IMR-90 (cell line): ENCODE data around the gene EXOC2. TPM values are rescaled to one million over a fixed set of nuclear protein-coding genes. Genes with fewer than 3 reads are reported as not detected.

Experiments used
- ATAC-seq: fragments of 200-7000 bp; cut with Tn5 transposase; 2 replicates; pipeline ENCODE4 v1.9.1; 2020; ENCODE audit warnings: low read depth, mild to moderate bottlenecking, moderate library complexity
- BruUV-seq: library from RNA; stranded (reverse); fragments of 400-500 nt; replicated peaks from 2 replicates; lab custom pipeline; 2021; lab: Mats Ljungman, UMichigan
- CTCF ChIA-PET: fragments of 300-600 bp; formaldehyde crosslinking; extraction: SDS; loops from one replicate; lab custom pipeline; 2021; ENCODE audit warnings: antibody characterized with exemption; lab: Yijun Ruan, JAX
- POLR2A ChIA-PET: fragments of 300-600 bp; sonication (Branson Sonifier 250); formaldehyde crosslinking; loops from one replicate; lab custom pipeline; 2022; ENCODE audit warnings: antibody characterized with exemption; ENCODE audit not compliant: unreplicated experiment; lab: Charles Lee
- DNase-seq: peaks from one replicate; pipeline ENCODE4 v3.0.0; 2013
- H2AFZ ChIP-seq: replicated peaks from 2 replicates; pipeline ENCODE3; 2013; ENCODE audit warnings: low read length, mild to moderate bottlenecking; ENCODE audit not compliant: poor library complexity
- H2AK5ac ChIP-seq: 2 replicates; pipeline ENCODE4 v1.6.1; 2013; ENCODE audit warnings: low read depth, low read length, inconsistent platforms
- H2AK9ac ChIP-seq: replicated peaks from 2 replicates; pipeline ENCODE3; 2013; ENCODE audit warnings: mild to moderate bottlenecking, low read depth, low read length, moderate library complexity; ENCODE audit not compliant: poor library complexity
- H2BK120ac ChIP-seq: 2 replicates; pipeline ENCODE4 v1.6.1; 2013; ENCODE audit warnings: low read depth, low read length, inconsistent platforms
- H2BK15ac ChIP-seq: 3 replicates; pipeline ENCODE4 v1.6.1; 2013; ENCODE audit warnings: low read depth, low read length, inconsistent platforms
- H2BK20ac ChIP-seq: 2 replicates; pipeline ENCODE4 v1.6.1; 2013; ENCODE audit warnings: low read depth, mild to moderate bottlenecking, inconsistent platforms, low read length, moderate library complexity
- H2BK5ac ChIP-seq: 2 replicates; pipeline ENCODE4 v1.6.1; 2013; ENCODE audit warnings: mild to moderate bottlenecking, low read depth, low read length, inconsistent platforms; ENCODE audit not compliant: poor library complexity, severe bottlenecking
- H3K14ac ChIP-seq: replicated peaks from 2 replicates; pipeline ENCODE4 v1.6.1; 2013; ENCODE audit warnings: low read depth, low read length, inconsistent platforms
- H3K18ac ChIP-seq: 2 replicates; pipeline ENCODE4 v1.6.1; 2013; ENCODE audit warnings: low read depth, low read length, control low read depth
- H3K23ac ChIP-seq: 2 replicates; pipeline ENCODE4 v1.6.1; 2013; ENCODE audit warnings: low read depth, low read length, inconsistent platforms
- H3K27ac ChIP-seq: 2 replicates; pipeline ENCODE4 v1.5.1; 2013; ENCODE audit warnings: mild to moderate bottlenecking, control low read depth, low read length; ENCODE audit not compliant: insufficient read depth
- H3K27me3 ChIP-seq: 2 replicates; pipeline ENCODE4 v1.6.1; 2013; ENCODE audit warnings: low read length; ENCODE audit not compliant: control insufficient read depth, insufficient read depth
- H3K36me3 ChIP-seq: 2 replicates; pipeline ENCODE4 v1.6.1; 2013; ENCODE audit warnings: low read length, mixed read lengths; ENCODE audit not compliant: control insufficient read depth, insufficient read depth
- H3K4ac ChIP-seq: 2 replicates; pipeline ENCODE4 v1.6.1; 2013; ENCODE audit warnings: low read depth, low read length, inconsistent platforms
- H3K4me1 ChIP-seq: 2 replicates; pipeline ENCODE4 v1.6.1; 2013; ENCODE audit warnings: low read length, mixed read lengths; ENCODE audit not compliant: control insufficient read depth, insufficient read depth
- H3K4me2 ChIP-seq: 2 replicates; pipeline ENCODE4 v1.6.1; 2013; ENCODE audit warnings: low read depth, mild to moderate bottlenecking, control low read depth, low read length, moderate library complexity
- H3K4me3 ChIP-seq: 2 replicates; pipeline ENCODE4 v1.5.1; 2013; ENCODE audit warnings: low read depth, mild to moderate bottlenecking, control low read depth, low read length, moderate library complexity; ENCODE audit not compliant: insufficient read depth
- H3K56ac ChIP-seq: 2 replicates; pipeline ENCODE4 v1.6.1; 2013; ENCODE audit warnings: low read length, inconsistent platforms; ENCODE audit not compliant: insufficient read depth; ENCODE audit errors: extremely low read depth
- H3K79me1 ChIP-seq, 2 experiments: 2 replicates each; pipeline ENCODE4 v1.6.1; 2013; ENCODE audit warnings: low read length in 2 of 2, inconsistent platforms in 1 of 2, low read depth in 1 of 2
- H3K9ac ChIP-seq: 2 replicates; pipeline ENCODE4 v1.6.1; 2013; ENCODE audit warnings: low read depth, low read length, control low read depth
- H3K9me1 ChIP-seq: 2 replicates; pipeline ENCODE4 v1.6.1; 2013; ENCODE audit warnings: low read length, inconsistent platforms; ENCODE audit not compliant: insufficient read depth
- H3K9me3 ChIP-seq: 2 replicates; pipeline ENCODE4 v1.6.1; 2013; ENCODE audit warnings: low read length; ENCODE audit not compliant: control insufficient read depth, insufficient read depth
- H4K20me1 ChIP-seq: 2 replicates; pipeline ENCODE4 v1.6.1; 2013; ENCODE audit warnings: low read length, inconsistent platforms; ENCODE audit not compliant: insufficient read depth
- H4K5ac ChIP-seq: 2 replicates; pipeline ENCODE4 v1.6.1; 2013; ENCODE audit warnings: mild to moderate bottlenecking, low read depth, low read length, control low read depth
- H4K8ac ChIP-seq, 2 experiments: 2 replicates each; pipeline ENCODE4 v1.6.1; 2013; ENCODE audit warnings: low read depth in 2 of 2, low read length in 2 of 2, control low read depth in 1 of 2, inconsistent platforms in 1 of 2
- H4K91ac ChIP-seq: 2 replicates; pipeline ENCODE4 v1.6.1; 2013; ENCODE audit warnings: low read depth, low read length, inconsistent platforms; ENCODE audit not compliant: insufficient read depth
- CHD1 ChIP-seq: IDR thresholded peaks from 2 replicates; pipeline ENCODE4 v1.6.1; 2012; ENCODE audit warnings: low read depth, low read length, improper control_type of control experiment
- ELK1 ChIP-seq: fragments of 150-350 bp; IDR thresholded peaks from 2 replicates; pipeline ENCODE4 v1.6.1; 2016; ENCODE audit warnings: low read depth, mild to moderate bottlenecking, low read length, moderate library complexity, borderline replicate concordance
- MAFK ChIP-seq: IDR thresholded peaks from 2 replicates; pipeline ENCODE4 v1.6.1; 2012; ENCODE audit warnings: low read depth, low read length, improper control_type of control experiment
- MAZ ChIP-seq: IDR thresholded peaks from 2 replicates; pipeline ENCODE4 v1.6.1; 2012; ENCODE audit warnings: low read depth, mild to moderate bottlenecking, low read length, improper control_type of control experiment, moderate library complexity, borderline replicate concordance
- MXI1 ChIP-seq: IDR thresholded peaks from 2 replicates; pipeline ENCODE4 v1.6.1; 2012; ENCODE audit warnings: low read depth, mild to moderate bottlenecking, low read length, moderate library complexity, borderline replicate concordance
- NFE2L2 ChIP-seq: fragments of 150-350 bp; IDR thresholded peaks from 2 replicates; pipeline ENCODE4 v1.6.1; 2016; ENCODE audit warnings: low read depth, mild to moderate bottlenecking, low read length
- POLR2A ChIP-seq: IDR thresholded peaks from 2 replicates; pipeline ENCODE4 v1.6.1; 2012; ENCODE audit warnings: mild to moderate bottlenecking, low read depth, low read length
- RAD21 ChIP-seq: IDR thresholded peaks from 2 replicates; pipeline ENCODE4 v1.6.1; 2012; ENCODE audit warnings: low read length, improper control_type of control experiment
- RCOR1 ChIP-seq: IDR thresholded peaks from 2 replicates; pipeline ENCODE4 v1.6.1; 2012; ENCODE audit warnings: mild to moderate bottlenecking, low read length, improper control_type of control experiment; ENCODE audit not compliant: insufficient replicate concordance
- RFX5 ChIP-seq: IDR thresholded peaks from 2 replicates; pipeline ENCODE4 v1.8.0; 2012; ENCODE audit warnings: low read depth, mild to moderate bottlenecking, low read length, moderate library complexity
- USF2 ChIP-seq: fragments of 150-350 bp; IDR thresholded peaks from 2 replicates; pipeline ENCODE4 v1.6.1; 2017; ENCODE audit warnings: mild to moderate bottlenecking, antibody characterized with exemption, low read length, low read depth
- WGBS, 2 experiments: methylation state at CpG; one replicate each; pipeline versions ENCODE4 v1.1.5 to v1.1.7; 2013; ENCODE audit warnings: missing lambda C conversion rate in 2 of 2; ENCODE audit not compliant: insufficient read length in 1 of 2; ENCODE audit errors: extremely low coverage in 2 of 2; 5-methylcytosine and 5-hydroxymethylcytosine counted together
- dilution Hi-C: fragments of 300-500 bp; cut with HindIII; formaldehyde crosslinking; loops from one replicate; pipeline ENCODE4 v1.14.3; 2018; ENCODE audit warnings: low sequenced_read_pairs; ENCODE audit not compliant: unreplicated experiment
- in situ Hi-C: fragments of 300-500 bp; cut with MboI; formaldehyde crosslinking; loops from 3 replicates; pipeline ENCODE4 v1.14.3; 2019; ENCODE audit warnings: low sequenced_read_pairs, inconsistent platforms, mixed read lengths
- intact Hi-C: fragments of 100-400 bp; cut with micrococcal nuclease; formaldehyde crosslinking; loops from 2 replicates; pipeline ENCODE4 v1.10.0; 2022
- polyA plus RNA-seq, 3 experiments: library from polyadenylated mRNA; depleted of rRNA; stranded (reverse); fragments of >200 nt; gene quantifications; 2 replicates each; pipeline ENCODE4 v1.2.3, GENCODE V29; 2012; ENCODE audit warnings: low replicate concordance in 1 of 3
- total RNA-seq: library from RNA; depleted of rRNA; stranded (reverse); fragments of >200 nt; gene quantifications from 2 replicates; pipeline ENCODE4 v1.2.3, GENCODE V29; 2012

EXOC2 gene
- total and polyA plus RNA-seq, 2 of the 4 experiments (the other 2 are of a cell fraction), result 13.1 to 37.3 TPM

GRCh38 chr6:568085-568484 is 124.9 kb downstream of the EXOC2 start:
- H3K4ac ChIP-seq, result no peak overlapping the region
- no peak overlapping the region for H2AFZ ChIP-seq
- POLR2A ChIA-PET, result no interaction called here
- H2BK15ac ChIP-seq, result no peak overlapping the region
- TF ChIP-seq RAD21 (no peak), RFX5 (no peak), ELK1 (no peak), POLR2A (no peak), USF2 (no peak), MXI1 (no peak), CHD1 (no peak), RCOR1 (no peak), MAZ (no peak), MAFK (no peak), NFE2L2 (no peak)
- ATAC-seq (no peak), DNase-seq (no peak)
- no peak overlapping the region for H3K14ac ChIP-seq
- 100% methylated on average over 3 of the region's 9 CpGs; no CpG with 5 or more reads in 1 of the 2 experiments for WGBS, 2 experiments
- no peak overlapping the region for H3K18ac ChIP-seq
- H2AK5ac ChIP-seq, result no peak overlapping the region
- no peak overlapping the region for H2BK20ac ChIP-seq
- no peaks in the 10 kb centered on the region for H3K4me1 ChIP-seq
- H4K5ac ChIP-seq, result no peak overlapping the region
- H2BK5ac ChIP-seq, result no peak overlapping the region
- dilution Hi-C loops, result no loop called here
- no peaks in the 10 kb centered on the region for H3K79me1 ChIP-seq
- no peak overlapping the region for H3K4me3 ChIP-seq
- H2AK9ac ChIP-seq, result no peak overlapping the region
- intact Hi-C loops, result no loop called here
- no peaks in the 10 kb centered on the region for H3K9me3 ChIP-seq
- H3K4me2 ChIP-seq, result no peak overlapping the region
- H4K91ac ChIP-seq, result no peak overlapping the region
- in situ Hi-C loops, result no loop called here
- H3K56ac ChIP-seq, result no peak overlapping the region
- no peak overlapping the region for H3K23ac ChIP-seq
- no peak overlapping the region for H2BK120ac ChIP-seq
- CTCF ChIA-PET, result interaction anchor here (1.9 kb wide), 1 partner anchor 10 kb away, joined by 6 read pairs; no protein-coding TSS in a partner anchor
- no peaks in the 10 kb centered on the region for H4K20me1 ChIP-seq
- no peak overlapping the region for H4K8ac ChIP-seq
- H3K27ac ChIP-seq, result no peak overlapping the region
- no peak overlapping the region for H3K9ac ChIP-seq
- peaks cover 8% of the 10 kb centered on the region; the same call in 1 of the 2 replicates for H3K9me1 ChIP-seq
- peaks cover 11% of the 10 kb centered on the region for H3K36me3 ChIP-seq
- BruUV-seq, result no TSS peak
- H3K27me3 ChIP-seq, result no peaks in the 10 kb centered on the region
